Activated CD8-positive, alpha-beta memory T cell treated with anti-CD3 and anti-CD28 coated beads, Interleukin-2, amount 50 U/mL, for 24 hours (primary cell): Measurements from ENCODE around the gene OR52A1.

Experiments
- DNase-seq: peaks from one replicate; pipeline ENCODE4 v3.0.0-alpha.2; 2020; ENCODE audit errors: extremely low read depth

OR52A1 gene

DNA sequence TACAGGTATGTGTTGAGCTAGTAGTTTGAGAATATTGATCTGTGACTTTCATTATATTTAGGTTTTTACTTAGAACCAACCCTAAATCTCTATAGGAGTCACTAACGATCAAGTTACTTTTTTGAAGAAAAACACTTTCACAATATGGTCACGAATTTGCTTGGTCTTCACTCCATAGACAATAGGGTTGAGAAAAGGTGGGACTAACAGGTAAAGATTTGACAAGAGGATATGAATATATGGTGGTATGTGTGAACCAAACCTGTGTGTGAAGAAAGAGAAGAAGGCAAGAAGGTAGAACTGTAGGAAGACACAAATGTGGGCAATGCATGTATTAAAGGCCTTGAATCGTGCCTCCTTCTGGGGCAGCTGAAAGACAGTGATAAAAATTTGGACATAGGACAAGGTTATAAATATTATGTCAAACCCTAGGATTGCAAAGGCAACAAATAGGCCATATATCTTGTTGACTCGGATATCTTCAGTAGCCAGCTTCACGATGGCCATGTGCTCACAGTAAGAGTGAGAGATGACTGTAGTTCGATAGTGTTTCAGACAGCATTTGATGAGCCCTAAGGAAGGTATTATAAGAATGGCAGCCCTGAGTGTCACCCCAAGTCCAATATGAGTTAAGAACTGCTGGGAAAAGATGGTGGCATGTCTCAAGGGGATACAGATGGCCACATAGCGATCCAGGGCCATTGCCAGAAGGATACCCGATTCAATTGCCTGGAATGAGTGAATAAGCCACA, 22.8 kb downstream of the OR52A1 start:
- no peak for DNase-seq

DNA sequence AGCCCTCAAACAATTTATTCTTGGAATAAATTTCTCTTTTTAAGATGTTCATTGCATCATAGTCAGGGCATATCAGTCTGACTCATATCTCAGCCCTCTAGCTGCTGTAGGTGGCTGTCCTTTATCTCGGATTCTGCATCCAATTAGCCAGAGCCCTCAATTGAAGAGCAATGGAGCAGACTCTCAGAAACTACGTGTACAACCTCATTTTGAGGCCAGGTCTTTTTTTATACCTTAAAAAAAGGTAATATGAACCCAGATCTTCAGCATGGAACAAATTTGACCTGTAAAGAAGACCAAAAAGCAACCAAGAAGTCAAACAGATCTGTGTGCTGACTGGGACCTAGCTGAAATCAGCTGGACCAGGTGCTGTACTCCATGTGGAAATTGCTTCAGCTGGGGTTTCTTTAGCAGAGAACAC, 25.1 kb downstream of the OR52A1 start:
- no peak for DNase-seq

DNA sequence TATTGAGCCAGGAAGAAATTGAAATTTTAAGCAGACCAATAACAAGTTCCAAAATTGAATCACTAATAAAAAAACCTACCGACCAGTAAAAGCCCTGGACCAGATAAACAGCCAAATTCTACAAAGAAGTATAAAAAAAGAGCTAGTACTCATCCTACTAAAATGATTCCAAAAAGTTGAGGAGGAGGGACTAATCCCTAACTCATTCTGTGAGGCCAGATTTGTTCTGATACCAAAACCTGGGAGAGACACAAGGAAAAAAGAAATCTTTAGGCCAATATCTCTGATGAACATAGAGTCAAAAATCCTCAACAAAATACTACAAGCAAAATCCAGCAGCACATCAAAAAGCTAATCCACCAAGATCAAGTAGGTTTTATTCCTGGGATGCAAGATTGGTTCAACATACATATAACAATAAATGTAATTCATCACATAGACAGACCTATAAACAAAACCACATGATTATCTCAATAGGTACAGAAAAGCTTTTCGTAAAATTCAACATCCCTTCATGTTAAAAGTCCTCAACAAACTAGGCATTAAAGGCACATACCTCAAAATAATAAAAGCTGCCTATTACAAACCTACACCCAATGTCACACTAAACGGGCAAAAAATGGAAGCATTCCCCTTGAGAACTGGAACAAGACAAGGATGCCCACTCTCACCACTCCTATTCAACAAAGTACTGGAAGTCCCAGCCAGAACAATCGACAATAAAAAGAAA, 29.5 kb downstream of the OR52A1 start:
- no peak for DNase-seq

DNA sequence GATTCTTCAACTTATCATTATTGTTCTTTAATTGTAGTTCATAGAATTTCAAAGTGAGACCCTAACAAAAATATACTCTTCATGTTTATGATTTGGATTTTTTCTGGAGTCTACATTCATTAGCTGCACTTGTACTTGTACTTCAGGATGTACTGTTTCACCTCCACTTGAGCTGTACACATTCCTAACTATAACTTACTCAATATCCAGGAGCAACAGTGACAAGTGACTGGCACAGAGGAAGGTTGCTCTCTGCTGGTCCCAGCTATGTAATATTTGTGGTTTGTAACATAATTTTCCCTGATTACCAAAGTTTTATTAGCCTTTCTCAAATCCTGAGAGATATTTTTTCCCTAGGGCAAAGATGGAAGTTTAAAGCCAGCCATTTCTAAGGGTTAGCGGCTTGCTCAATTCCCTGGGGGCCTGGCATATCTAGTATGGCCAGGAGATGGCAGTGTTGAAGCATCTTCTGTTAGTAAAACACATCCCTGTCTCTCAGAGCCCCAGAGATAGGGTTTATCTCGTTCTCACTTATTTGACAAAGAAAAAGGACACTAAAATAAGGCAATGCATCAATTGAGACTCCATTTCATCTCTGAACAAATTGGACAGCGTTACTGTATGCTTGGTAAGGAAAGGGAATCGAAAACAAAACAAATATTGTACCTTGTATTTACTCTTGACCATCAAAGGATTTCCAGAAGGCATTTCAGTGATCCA, 30.6 kb downstream of the OR52A1 start:
- peak; percentile 23 for DNase-seq

DNA sequence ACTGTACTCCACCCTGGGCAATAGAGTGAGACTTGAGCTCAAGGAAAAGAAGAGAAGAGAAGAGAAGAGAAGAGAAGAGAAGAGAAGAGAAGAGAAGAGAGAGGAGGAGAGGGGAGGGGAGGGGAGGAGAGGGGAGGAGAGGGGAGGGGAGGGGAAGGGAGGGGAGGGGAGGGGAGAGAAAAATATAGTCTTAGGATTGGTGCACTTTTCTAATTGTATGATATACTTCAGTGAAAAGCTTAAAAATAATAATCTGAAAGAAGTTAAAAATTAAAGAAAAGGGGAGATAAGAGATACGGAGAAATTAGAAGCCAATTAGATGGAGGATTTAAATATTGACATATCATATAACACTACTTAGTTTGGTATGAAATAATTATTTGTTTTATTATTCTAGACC, 35.7 kb downstream of the OR52A1 start:
- no peak for DNase-seq

DNA sequence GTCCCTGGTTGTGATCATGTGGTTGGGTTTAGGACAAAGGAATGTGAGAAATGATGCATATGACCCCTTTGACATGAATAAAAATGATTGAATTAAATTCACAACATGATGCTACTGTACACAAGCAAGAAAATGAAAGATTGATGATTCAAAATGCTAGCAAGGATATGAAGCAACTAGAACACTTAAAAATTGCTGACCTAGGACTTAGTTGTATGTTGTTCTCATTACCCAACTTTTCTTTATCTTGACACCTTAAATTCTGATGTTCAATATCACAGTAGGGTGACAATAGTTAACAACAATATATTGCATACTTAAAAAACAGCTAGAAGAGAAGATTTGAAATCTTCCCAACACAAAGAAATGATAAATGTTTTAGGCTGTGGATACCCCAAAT, 37.0 kb downstream of the OR52A1 start:
- no peak for DNase-seq

DNA sequence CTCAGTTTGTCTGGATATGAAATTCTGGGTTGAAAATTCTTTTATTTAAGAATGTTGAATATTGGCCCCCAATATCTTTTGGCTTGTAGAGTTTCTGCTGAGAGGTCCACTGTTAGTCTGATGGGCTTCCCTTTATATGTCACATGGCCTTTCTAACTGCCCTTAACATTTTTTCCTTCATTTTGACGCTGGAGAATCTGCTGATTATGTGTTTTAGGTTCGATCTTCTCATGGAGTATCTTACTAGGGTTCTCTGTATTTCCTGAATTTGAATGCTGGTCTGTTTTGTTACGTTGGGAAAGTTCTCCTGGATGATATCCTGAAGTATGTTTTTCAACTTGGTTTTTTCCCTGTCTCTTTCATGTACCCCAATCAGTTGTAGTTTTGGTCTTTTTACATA, 39.2 kb downstream of the OR52A1 start:
- DNase-seq, result no peak

DNA sequence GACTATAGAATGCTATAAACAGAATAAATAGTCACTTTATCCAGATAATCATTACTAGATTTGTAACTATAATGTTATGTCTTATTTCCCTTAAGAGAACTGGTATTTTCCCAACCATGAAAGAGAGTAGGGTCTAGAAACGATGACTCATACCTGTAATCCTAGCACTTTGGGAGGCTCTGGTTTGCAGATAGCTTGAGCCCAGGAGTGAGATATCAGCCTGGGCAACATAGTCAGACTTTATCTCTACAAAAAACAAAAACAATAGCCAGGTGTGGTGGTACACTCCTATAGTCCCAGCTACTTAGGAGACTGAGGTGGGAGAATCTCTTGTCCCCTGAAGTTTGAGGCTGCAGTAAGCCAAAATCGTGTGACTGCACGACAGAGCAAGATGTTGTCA, 47.3 kb downstream of the OR52A1 start:
- DNase-seq, result no peak

DNA sequence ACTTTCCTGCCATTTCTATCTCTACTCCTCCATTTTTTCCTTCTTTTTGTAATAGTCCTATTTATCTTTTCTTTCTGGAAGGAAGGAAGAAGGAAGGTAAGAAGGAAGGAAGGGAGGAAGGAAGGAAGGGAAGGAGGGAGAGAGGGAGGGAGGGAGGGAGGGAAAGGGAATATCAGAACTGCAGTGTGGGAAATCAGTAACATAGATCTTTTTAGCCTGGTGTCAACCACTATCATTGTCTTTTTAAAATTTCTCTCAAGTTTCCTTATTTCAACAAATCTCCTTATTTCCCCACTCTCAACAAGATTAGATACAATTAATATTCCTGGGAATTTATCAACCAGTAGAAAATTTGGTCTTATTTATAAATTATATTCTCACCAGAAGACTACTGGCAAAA, 51.5 kb downstream of the OR52A1 start:
- DNase-seq, result no peak

DNA sequence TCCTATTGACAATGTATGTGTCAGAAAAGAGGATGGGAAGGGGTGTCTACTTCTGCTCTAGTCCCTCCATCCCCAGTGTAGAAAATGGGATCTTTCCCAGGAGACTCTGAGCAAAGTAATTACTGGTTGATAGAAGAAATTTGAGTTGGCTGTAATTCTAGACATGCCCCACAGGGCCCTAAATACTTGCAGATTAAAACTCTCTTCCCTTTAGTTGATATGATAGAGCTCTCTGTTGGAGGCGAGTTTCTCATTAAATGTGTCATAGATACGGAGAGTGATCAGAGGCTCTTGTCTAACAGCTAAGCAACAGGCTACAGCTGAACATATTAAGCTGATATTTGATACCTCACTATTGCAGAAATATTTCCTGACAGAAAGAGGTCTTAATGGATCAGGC, 52.3 kb downstream of the OR52A1 start:
- DNase-seq, result no peak

DNA sequence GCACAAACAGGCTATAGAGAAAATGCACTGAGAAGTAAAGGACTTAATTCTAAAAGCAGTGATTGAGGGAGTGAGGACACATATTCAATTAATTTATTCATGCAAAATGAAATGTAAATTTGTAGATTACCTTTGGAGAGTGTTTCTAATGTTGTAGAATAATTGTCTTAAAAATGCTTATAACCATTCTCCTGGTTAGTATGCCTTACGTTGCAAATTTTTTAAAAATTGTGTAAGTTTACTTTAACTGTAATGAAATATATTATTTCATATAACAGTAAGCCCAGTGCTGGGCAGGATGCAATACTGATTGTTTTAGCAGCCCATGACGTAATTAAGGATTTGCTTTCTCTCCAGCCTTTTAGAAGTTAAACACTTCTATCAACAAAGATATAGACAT, 58.5 kb downstream of the OR52A1 start:
- no peak for DNase-seq
